H1 (cell line): ENCODE measurements around the gene PEX1. TPM values are rescaled to one million over a fixed set of nuclear protein-coding genes. Genes with fewer than 3 reads are reported as not detected.

Experiments
- CTCF ChIA-PET: fragments of 300-600 bp; sonication (Branson Sonifier 250); formaldehyde crosslinking; loops from one replicate; lab custom pipeline; 2021; ENCODE audit not compliant: partially characterized antibody; lab: Charles Lee
- POLR2A ChIA-PET: fragments of 300-600 bp; sonication (Branson Sonifier 250); formaldehyde crosslinking; loops from one replicate; lab custom pipeline; 2021; ENCODE audit warnings: inconsistent platforms; ENCODE audit not compliant: partially characterized antibody; lab: Charles Lee
- DNase-seq, 2 experiments: peaks; one replicate each; pipeline versions ENCODE4 v3.0.0 to v3.0.0-alpha.2; 2010 to 2022; ENCODE audit warnings: low spot score in 2 of 2, low read depth in 1 of 2, mixed read lengths in 1 of 2
- FAIRE-seq: peaks from 2 replicates; lab custom pipeline; 2011; peaks lifted over from hg19 to GRCh38; lab: Jason Lieb, UNC
- H2AFZ ChIP-seq: 2 replicates; pipeline ENCODE4 v1.8.1; 2012; ENCODE audit warnings: low read length, inconsistent platforms
- H2AK5ac ChIP-seq: 2 replicates; pipeline ENCODE4 v1.6.1; 2013; ENCODE audit warnings: low read depth, low read length
- H2BK120ac ChIP-seq: replicated peaks from 2 replicates; pipeline ENCODE3; 2013; ENCODE audit warnings: low read depth, low read length, inconsistent platforms
- H2BK12ac ChIP-seq: 2 replicates; pipeline ENCODE4 v1.6.1; 2013; ENCODE audit warnings: low read depth, low read length
- H2BK15ac ChIP-seq: 2 replicates; pipeline ENCODE4 v1.6.1; 2013; ENCODE audit warnings: low read length
- H2BK20ac ChIP-seq: 2 replicates; pipeline ENCODE4 v1.6.1; 2013; ENCODE audit warnings: low read length
- H2BK5ac ChIP-seq: 2 replicates; pipeline ENCODE4 v1.6.1; 2013; ENCODE audit warnings: low read depth, low read length
- H3K14ac ChIP-seq: 2 replicates; pipeline ENCODE4 v1.6.1; 2013; ENCODE audit warnings: inconsistent platforms; ENCODE audit not compliant: insufficient read length
- H3K18ac ChIP-seq: 2 replicates; pipeline ENCODE4 v1.6.1; 2013; ENCODE audit warnings: low read length; ENCODE audit errors: extremely low read depth
- H3K23ac ChIP-seq: 2 replicates; pipeline ENCODE4 v1.6.1; 2013; ENCODE audit warnings: inconsistent platforms; ENCODE audit not compliant: insufficient read length
- H3K23me2 ChIP-seq: 2 replicates; pipeline ENCODE4 v1.6.1; 2013; ENCODE audit warnings: low read depth, low read length
- H3K27ac ChIP-seq: 2 replicates; pipeline ENCODE4 v1.6.1; 2011; ENCODE audit warnings: low read depth, low read length, inconsistent platforms
- H3K27me3 ChIP-seq, 4 experiments: replicated peaks in 1 of 4; 1 replicate in 1 of 4; 2 replicates in 3 of 4; pipeline versions ENCODE4 v1.6.1 to v1.8.1; 2011 to 2013; ENCODE audit warnings: low read length in 3 of 4, mild to moderate bottlenecking in 3 of 4, inconsistent platforms in 2 of 4, mixed read lengths in 2 of 4, moderate library complexity in 1 of 4; ENCODE audit not compliant: control insufficient read depth in 3 of 4, insufficient read depth in 3 of 4; ENCODE audit errors: extremely low read depth in 1 of 4
- H3K36me3 ChIP-seq, 4 experiments: 2 replicates each; pipeline versions ENCODE4 v1.6.1 to v1.8.1; 2011 to 2013; ENCODE audit warnings: mild to moderate bottlenecking in 4 of 4, low read length in 3 of 4, moderate library complexity in 2 of 4, control low read depth in 1 of 4, inconsistent platforms in 1 of 4; ENCODE audit not compliant: insufficient read depth in 4 of 4, control insufficient read depth in 2 of 4
- H3K4ac ChIP-seq: replicated peaks from 2 replicates; pipeline ENCODE3; 2013; ENCODE audit warnings: low read length, low read depth, mixed read lengths, inconsistent platforms; ENCODE audit not compliant: insufficient read length
- H3K4me1 ChIP-seq, 4 experiments: replicated peaks in 1 of 4; 1 replicate in 1 of 4; 2 replicates in 3 of 4; pipeline versions ENCODE4 v1.6.1 to v1.8.1; 2011 to 2013; ENCODE audit warnings: low read length in 3 of 4, inconsistent platforms in 2 of 4, mixed read lengths in 1 of 4; ENCODE audit not compliant: insufficient read depth in 4 of 4, control insufficient read depth in 3 of 4
- H3K4me2 ChIP-seq, 2 experiments: 2 replicates each; pipeline versions ENCODE4 v1.6.1 to v1.8.1; 2011 to 2013; ENCODE audit warnings: low read depth in 2 of 2, low read length in 2 of 2, control low read depth in 1 of 2, inconsistent platforms in 1 of 2, mild to moderate bottlenecking in 1 of 2; ENCODE audit not compliant: insufficient read depth in 1 of 2
- H3K4me3 ChIP-seq, 4 experiments: fragments of 200-600, 300-600 bp in 1 of 4; sonication (generic), shearing (Covaris generic), sonication (Bioruptor Twin) in 1 of 4; 2 replicates each; pipeline versions ENCODE4 v1.5.1 to v1.8.1; 2011 to 2016; ENCODE audit warnings: low read length in 4 of 4, low read depth in 3 of 4, control low read depth in 2 of 4, inconsistent platforms in 2 of 4, mild to moderate bottlenecking in 2 of 4, mixed read lengths in 1 of 4, moderate library complexity in 1 of 4; ENCODE audit not compliant: insufficient read depth in 2 of 4; ENCODE audit errors: extremely low read depth in 1 of 4
- H3K56ac ChIP-seq: replicated peaks from 2 replicates; pipeline ENCODE3; 2013; ENCODE audit warnings: low read depth, mild to moderate bottlenecking, mixed read lengths, low read length, inconsistent platforms; ENCODE audit not compliant: insufficient read length
- H3K79me1 ChIP-seq: 2 replicates; pipeline ENCODE4 v1.6.1; 2013; ENCODE audit warnings: low read depth, low read length, control low read depth
- H3K79me2 ChIP-seq, 2 experiments: 2 replicates each; pipeline versions ENCODE4 v1.6.1 to v1.8.1; 2012 to 2013; ENCODE audit warnings: low read length in 2 of 2, mild to moderate bottlenecking in 2 of 2, inconsistent platforms in 1 of 2; ENCODE audit not compliant: insufficient read depth in 2 of 2, control insufficient read depth in 1 of 2
- H3K9ac ChIP-seq, 4 experiments: replicated peaks in 1 of 4; 1 replicate in 1 of 4; 2 replicates in 3 of 4; pipeline versions ENCODE4 v1.6.1 to v1.8.1; 2011 to 2013; ENCODE audit warnings: low read depth in 3 of 4, low read length in 3 of 4, control low read depth in 2 of 4, mild to moderate bottlenecking in 2 of 4, moderate library complexity in 2 of 4, inconsistent platforms in 1 of 4; ENCODE audit errors: extremely low read depth in 1 of 4
- H3K9me3 ChIP-seq, 2 experiments: 2 replicates each; pipeline versions ENCODE4 v1.6.1 to v1.8.1; 2012 to 2013; ENCODE audit warnings: mild to moderate bottlenecking in 2 of 2, moderate library complexity in 2 of 2, control low read depth in 1 of 2, inconsistent platforms in 1 of 2, low read depth in 1 of 2, low read length in 1 of 2, mixed read lengths in 1 of 2; ENCODE audit not compliant: insufficient read depth in 2 of 2
- H4K20me1 ChIP-seq, 2 experiments: replicated peaks in 1 of 2; 2 replicates each; pipeline versions ENCODE3 to v1.8.1; 2011 to 2013; ENCODE audit warnings: inconsistent platforms in 2 of 2, low read length in 2 of 2, mild to moderate bottlenecking in 1 of 2; ENCODE audit not compliant: insufficient read depth in 2 of 2, control insufficient read depth in 1 of 2
- H4K5ac ChIP-seq: 2 replicates; pipeline ENCODE4 v1.6.1; 2013; ENCODE audit warnings: low read length, low read depth, mixed read lengths, inconsistent platforms; ENCODE audit not compliant: insufficient read length
- H4K8ac ChIP-seq: 2 replicates; pipeline ENCODE4 v1.8.0; 2013; ENCODE audit warnings: mild to moderate bottlenecking, moderate library complexity, low read length, inconsistent platforms; ENCODE audit not compliant: insufficient read depth; ENCODE audit errors: extremely low read depth
- H4K91ac ChIP-seq: replicated peaks from 2 replicates; pipeline ENCODE3; 2013; ENCODE audit warnings: low read length, mixed read lengths, inconsistent platforms; ENCODE audit not compliant: insufficient read length
- CEBPB ChIP-seq: IDR thresholded peaks from 2 replicates; pipeline ENCODE4 v1.6.1; 2012; ENCODE audit warnings: low read depth, low read length
- CTCF ChIP-seq, 3 experiments: IDR thresholded peaks; 1 replicate in 2 of 3; 2 replicates in 1 of 3; pipeline versions ENCODE4 v1.5.1 to v1.6.1; 2011; ENCODE audit warnings: low read length in 3 of 3, mild to moderate bottlenecking in 3 of 3, inconsistent platforms in 2 of 3, low read depth in 1 of 3, moderate library complexity in 1 of 3; ENCODE audit not compliant: insufficient read depth in 1 of 3; ENCODE audit errors: control extremely low read depth in 1 of 3
- EP300 ChIP-seq, 2 experiments: IDR thresholded peaks; 1 replicate in 1 of 2; 2 replicates in 1 of 2; pipeline ENCODE4 v1.6.1; 2011 to 2012; ENCODE audit warnings: low read depth in 2 of 2, low read length in 2 of 2, mild to moderate bottlenecking in 2 of 2, borderline replicate concordance in 1 of 2, inconsistent platforms in 1 of 2, moderate library complexity in 1 of 2
- NANOG ChIP-seq: IDR thresholded peaks from 2 replicates; pipeline ENCODE4 v1.6.1; 2011; ENCODE audit warnings: low read length, low read depth, mild to moderate bottlenecking, inconsistent platforms; ENCODE audit not compliant: insufficient read depth, poor library complexity, severe bottlenecking
- PHF8 ChIP-seq: fragments of 200-600 bp; sonication (generic); conservative IDR thresholded peaks from 2 replicates; pipeline ENCODE4 v1.7.1; 2012; ENCODE audit warnings: low read depth, mild to moderate bottlenecking, inconsistent platforms, low read length, moderate library complexity
- SIRT6 ChIP-seq: IDR thresholded peaks from one replicate; pipeline ENCODE4 v1.7.1; 2012; ENCODE audit warnings: low read length, inconsistent platforms
- WGBS, 2 experiments: shearing (Covaris generic) in 1 of 2; methylation state at CpG; one replicate each; pipeline versions ENCODE4 v1.1.6 to v1.1.7; 2013 to 2015; ENCODE audit warnings: low lambda C conversion rate in 2 of 2, mixed read lengths in 2 of 2, inconsistent platforms in 1 of 2, low coverage in 1 of 2, missing lambda C conversion rate in 1 of 2; ENCODE audit not compliant: insufficient replicate concordance in 2 of 2, insufficient coverage in 1 of 2, insufficient read length in 1 of 2; ENCODE audit errors: extremely low coverage in 1 of 2, missing lambda C conversion rate in 1 of 2; 5-methylcytosine and 5-hydroxymethylcytosine counted together
- polyA plus RNA-seq, 7 experiments: library from polyadenylated mRNA; depleted of rRNA in 3 of 7; stranded (reverse) in 5 of 7; unstranded in 2 of 7; fragments of >200 nt in 5 of 7; fragments of 200-250 nt in 2 of 7; gene quantifications; 1 replicate in 5 of 7; 2 replicates in 1 of 7; 4 replicates in 1 of 7; pipeline versions ENCODE4 v1.2.1 to v1.2.3, GENCODE V29; 2011 to 2013; ENCODE audit warnings: missing spikeins in 2 of 7, mixed read lengths in 2 of 7
- total RNA-seq: library from RNA; stranded (reverse); fragmentation: NEBNext Ultra II Directional; extraction: Animal tissue kit (Norgen Biotek cat#: 25700); gene quantifications from 2 replicates; pipeline ENCODE4 v1.2.1, GENCODE V29; 2021

Gene PEX1
- total and polyA plus RNA-seq, 2 of the 8 experiments (the other 6 are each of a cell fraction or from before 2014, with no cell fraction given) = 16.4 to 23.9 TPM

GRCh38 chr7:92569137-92569536, 40.8 kb upstream of the PEX1 start:
- H3K14ac ChIP-seq = no peak overlapping the region
- no peaks in the 10 kb centered on the region for H3K79me1 ChIP-seq
- no peak overlapping the region for H3K27ac ChIP-seq
- H3K18ac ChIP-seq = no peak overlapping the region
- H3K4me3 ChIP-seq = no peak overlapping the region
- peak; percentile 34; the same call in 1 of the 2 replicates for TF ChIP-seq CEBPB
- TF ChIP-seq EP300 (IDR thresholded peaks at IDR 0.05; ENCODE audit: borderline replicate concordance in 1 of 2, low read depth in 2 of 2, low read length in 2 of 2) = no peak
- no peak for TF ChIP-seq NANOG
- TF ChIP-seq CTCF (IDR thresholded peaks at IDR 0.05; ENCODE audit: control extremely low read depth in 1 of 3, insufficient read depth in 1 of 3, low read depth in 1 of 3, low read length in 3 of 3) = no peak
- no peak for TF ChIP-seq SIRT6
- no peak for TF ChIP-seq PHF8
- H4K91ac ChIP-seq = no peak overlapping the region
- H2BK20ac ChIP-seq = no peak overlapping the region
- H3K27me3 ChIP-seq = no peaks in the 10 kb centered on the region
- H3K23ac ChIP-seq = no peak overlapping the region
- FAIRE-seq (peak; percentile 13), DNase-seq (no peak)
- H3K4ac ChIP-seq = no peak overlapping the region
- H2BK5ac ChIP-seq = no peak overlapping the region
- no peak overlapping the region for H2AK5ac ChIP-seq
- no peaks in the 10 kb centered on the region for H3K79me2 ChIP-seq
- no peaks in the 10 kb centered on the region for H3K4me1 ChIP-seq
- H3K9me3 ChIP-seq = no peaks in the 10 kb centered on the region
- H4K20me1 ChIP-seq = no peaks in the 10 kb centered on the region
- H2BK12ac ChIP-seq = no peak overlapping the region
- H2AFZ ChIP-seq = no peak overlapping the region
- CTCF ChIA-PET = interaction anchor here (1.2 kb wide), 1 partner anchor 21 kb away, joined by 6 read pairs; the partner anchor contains the start of gene FAM133B
- no peak overlapping the region for H2BK15ac ChIP-seq
- H4K8ac ChIP-seq = no peak overlapping the region
- WGBS, 2 experiments = 98% methylated on average over 4 of the region's 4 CpGs; no CpG with 5 or more reads in 1 of the 2 experiments
- H4K5ac ChIP-seq = no peak overlapping the region
- no peak overlapping the region for H2BK120ac ChIP-seq
- POLR2A ChIA-PET = interaction anchor here (0.6 to 1.7 kb wide), 3 partner anchors 10 to 39 kb away, joined by 3 to 7 read pairs (median 5); no protein-coding TSS in a partner anchor
- H3K9ac ChIP-seq = no peak overlapping the region
- H3K36me3 ChIP-seq = peaks cover 2 to 71% (median 20%) of the 10 kb centered on the region in 4 experiments
- H3K56ac ChIP-seq = no peak overlapping the region
- no peak overlapping the region for H3K4me2 ChIP-seq
- no peaks in the 10 kb centered on the region for H3K23me2 ChIP-seq
